HCT116 (cell line): ENCODE results near the gene RIN3.

Experiments
- CTCF ChIP-seq, 3 experiments: fragments of 200-600 bp in 1 of 3; sonication (generic) in 1 of 3; IDR thresholded peaks in 2 of 3; conservative IDR thresholded peaks in 1 of 3; 2 replicates each; pipeline ENCODE4 v1.5.1; 2012 to 2017; ENCODE audit warnings: low read depth in 2 of 3, low read length in 2 of 3, antibody characterized with exemption in 1 of 3, borderline replicate concordance in 1 of 3, control low read depth in 1 of 3, mild to moderate bottlenecking in 1 of 3, mixed read lengths in 1 of 3, mixed run types in 1 of 3, moderate library complexity in 1 of 3; ENCODE audit not compliant: insufficient read depth in 1 of 3
- EGR1 ChIP-seq: IDR thresholded peaks from 2 replicates; pipeline ENCODE4 v1.6.1; 2012; ENCODE audit warnings: low read depth
- ELF1 ChIP-seq: IDR thresholded peaks from 2 replicates; pipeline ENCODE4 v1.6.1; 2012; ENCODE audit warnings: low read depth, borderline replicate concordance
- MAX ChIP-seq: IDR thresholded peaks from 2 replicates; pipeline ENCODE4 v1.6.1; 2012
- POLR2AphosphoS5 ChIP-seq: IDR thresholded peaks from 2 replicates; pipeline ENCODE4 v1.6.1; 2011; ENCODE audit warnings: mild to moderate bottlenecking, low read depth, low read length, moderate library complexity
- RAD21 ChIP-seq: IDR thresholded peaks from 2 replicates; pipeline ENCODE4 v1.6.1; 2012; ENCODE audit warnings: low read depth, mild to moderate bottlenecking
- SIN3A ChIP-seq: IDR thresholded peaks from 2 replicates; pipeline ENCODE4 v1.6.1; 2012; ENCODE audit warnings: low read depth

GRCh38 chr14:92657457-92658142 is 144.0 kb downstream of the RIN3 start:
- TF ChIP-seq CTCF (IDR thresholded peaks at IDR 0.05 in 2 of 3, conservative IDR thresholded peaks at IDR 0.05 in 1 of 3; ENCODE audit: borderline replicate concordance in 1 of 3, insufficient read depth in 1 of 3, low read depth in 2 of 3, low read length in 2 of 3) (no peak), EGR1 (no peak), SIN3A (no peak), POLR2AphosphoS5 (no peak), RAD21 (no peak), MAX (no peak), ELF1 (no peak)
